HEK293 (cell line): ENCODE results near the gene SRL.

Source experiments
- CTCF ChIA-PET: fragments of 350-600 bp; formaldehyde crosslinking; extraction: SDS; loops from one replicate; lab custom pipeline; 2021; ENCODE audit warnings: antibody characterized with exemption; lab: Yijun Ruan, JAX
- POLR2A ChIA-PET: fragments of 300-600 bp; formaldehyde crosslinking; extraction: SDS; loops from one replicate; lab custom pipeline; 2020; ENCODE audit warnings: antibody characterized with exemption, inconsistent platforms; lab: Yijun Ruan, JAX
- H3K27ac ChIP-seq: fragments of 200-500 bp; sonication (Bioruptor generic); 2 replicates; pipeline ENCODE4 v1.5.1; 2014; ENCODE audit warnings: low read depth, low read length, control low read depth, inconsistent platforms; ENCODE audit errors: extremely low read depth
- H3K36me3 ChIP-seq, 2 experiments: fragments of 200-500 bp in 1 of 2; sonication (Bioruptor generic) in 1 of 2; 1 replicate in 1 of 2; 2 replicates in 1 of 2; pipeline ENCODE4 v1.5.1; 2014 to 2017; ENCODE audit warnings: inconsistent platforms in 2 of 2, low read length in 2 of 2; ENCODE audit not compliant: control insufficient read depth in 2 of 2, insufficient read depth in 1 of 2
- H3K4me1 ChIP-seq: fragments of 200-500 bp; sonication (Bioruptor generic); 2 replicates; pipeline ENCODE4 v1.5.1; 2014; ENCODE audit warnings: mild to moderate bottlenecking, low read length, inconsistent platforms; ENCODE audit not compliant: control insufficient read depth, insufficient read depth
- H3K4me3 ChIP-seq: 2 replicates; pipeline ENCODE4 v1.5.1; 2011; ENCODE audit warnings: low read depth, mild to moderate bottlenecking, control low read depth, low read length, moderate library complexity
- H3K9me3 ChIP-seq: fragments of 200-500 bp; sonication (Bioruptor generic); 2 replicates; pipeline ENCODE4 v1.5.1; 2014; ENCODE audit warnings: low read depth, low read length, inconsistent platforms; ENCODE audit not compliant: control insufficient read depth, insufficient read depth
- EGR2 ChIP-seq: fragments of 450-650 bp; formaldehyde crosslinking; IDR thresholded peaks from 2 replicates; pipeline ENCODE4 v1.5.1; 2016; ENCODE audit warnings: low read depth, missing biosample characterization, missing genetic modification characterization
- FEZF1 ChIP-seq: fragments of 450-650 bp; formaldehyde crosslinking; IDR thresholded peaks from 2 replicates; pipeline ENCODE4 v1.5.1; 2016; ENCODE audit warnings: missing biosample characterization, missing genetic modification characterization
- SP3 ChIP-seq: fragments of 450-650 bp; formaldehyde crosslinking; IDR thresholded peaks from 2 replicates; pipeline ENCODE4 v1.5.1; 2016; ENCODE audit warnings: missing biosample characterization, missing genetic modification characterization
- ZBTB17 ChIP-seq: fragments of 450-650 bp; formaldehyde crosslinking; IDR thresholded peaks from 2 replicates; pipeline ENCODE4 v1.5.1; 2016; ENCODE audit warnings: missing biosample characterization, missing genetic modification characterization
- ZBTB21 ChIP-seq: fragments of 450-650 bp; formaldehyde crosslinking; IDR thresholded peaks from 2 replicates; pipeline ENCODE4 v1.5.1; 2017; ENCODE audit warnings: missing biosample characterization, missing genetic modification characterization
- ZBTB8A ChIP-seq: fragments of 450-650 bp; formaldehyde crosslinking; IDR thresholded peaks from 2 replicates; pipeline ENCODE4 v1.5.1; 2016; ENCODE audit warnings: missing biosample characterization, missing genetic modification characterization
- ZFHX2 ChIP-seq: fragments of 450-650 bp; formaldehyde crosslinking; conservative IDR thresholded peaks from 2 replicates; pipeline ENCODE4 v1.5.1; 2016; ENCODE audit warnings: missing biosample characterization, missing genetic modification characterization
- ZNF132 ChIP-seq: fragments of 450-650 bp; formaldehyde crosslinking; IDR thresholded peaks from 2 replicates; pipeline ENCODE4 v1.5.1; 2017; ENCODE audit warnings: missing biosample characterization, missing genetic modification characterization, borderline replicate concordance
- ZNF16 ChIP-seq: fragments of 450-650 bp; formaldehyde crosslinking; IDR thresholded peaks from 2 replicates; pipeline ENCODE4 v1.5.1; 2016; ENCODE audit warnings: low read depth, missing biosample characterization, missing genetic modification characterization
- ZNF174 ChIP-seq: fragments of 450-650 bp; formaldehyde crosslinking; IDR thresholded peaks from 2 replicates; pipeline ENCODE4 v1.5.0; 2017; ENCODE audit warnings: missing biosample characterization, mild to moderate bottlenecking, missing genetic modification characterization
- ZNF23 ChIP-seq: fragments of 450-650 bp; formaldehyde crosslinking; IDR thresholded peaks from 2 replicates; pipeline ENCODE4 v1.5.1; 2016; ENCODE audit warnings: missing biosample characterization, missing genetic modification characterization, borderline replicate concordance
- ZNF274 ChIP-seq, 2 experiments: fragments of 200-500 bp in 1 of 2; fragments of 450-650 bp in 1 of 2; sonication (Bioruptor generic) in 1 of 2; formaldehyde crosslinking in 1 of 2; IDR thresholded peaks; 2 replicates each; pipeline versions ENCODE4 v1.5.1 to v1.6.1; 2014 to 2016; ENCODE audit warnings: borderline replicate concordance in 1 of 2, inconsistent platforms in 1 of 2, low read length in 1 of 2, missing biosample characterization in 1 of 2, missing genetic modification characterization in 1 of 2
- ZNF292 ChIP-seq: fragments of 450-650 bp; formaldehyde crosslinking; IDR thresholded peaks from 2 replicates; pipeline ENCODE4 v1.5.1; 2016; ENCODE audit warnings: low read depth, missing biosample characterization, missing genetic modification characterization, borderline replicate concordance
- ZNF341 ChIP-seq: fragments of 450-650 bp; formaldehyde crosslinking; IDR thresholded peaks from 2 replicates; pipeline ENCODE4; 2016; ENCODE audit warnings: low read depth, missing biosample characterization, missing genetic modification characterization
- ZNF404 ChIP-seq: fragments of 450-650 bp; formaldehyde crosslinking; IDR thresholded peaks from 2 replicates; pipeline ENCODE4 v1.5.1; 2017; ENCODE audit warnings: missing biosample characterization, missing genetic modification characterization
- ZNF423 ChIP-seq: fragments of 450-650 bp; formaldehyde crosslinking; IDR thresholded peaks from 2 replicates; pipeline ENCODE4 v1.5.1; 2016; ENCODE audit warnings: missing biosample characterization, missing genetic modification characterization
- ZNF473 ChIP-seq: fragments of 450-650 bp; formaldehyde crosslinking; IDR thresholded peaks from 2 replicates; pipeline ENCODE4 v1.5.1; 2017; ENCODE audit warnings: missing biosample characterization, missing genetic modification characterization
- ZNF529 ChIP-seq: fragments of 450-650 bp; formaldehyde crosslinking; IDR thresholded peaks from 2 replicates; pipeline ENCODE4 v1.5.1; 2017; ENCODE audit warnings: missing genetic modification characterization, missing biosample characterization; ENCODE audit not compliant: insufficient replicate concordance
- ZNF548 ChIP-seq: fragments of 450-650 bp; formaldehyde crosslinking; IDR thresholded peaks from 2 replicates; pipeline ENCODE4 v1.5.1; 2016; ENCODE audit warnings: missing biosample characterization, missing genetic modification characterization
- ZNF549 ChIP-seq: fragments of 450-650 bp; IDR thresholded peaks from 2 replicates; pipeline ENCODE4 v1.5.1; 2018; ENCODE audit warnings: missing biosample characterization, missing genetic modification characterization, mild to moderate bottlenecking, inconsistent platforms, moderate library complexity
- ZNF621 ChIP-seq: fragments of 450-650 bp; formaldehyde crosslinking; IDR thresholded peaks from 2 replicates; pipeline ENCODE4 v1.5.1; 2017; ENCODE audit warnings: missing biosample characterization, missing genetic modification characterization
- ZNF626 ChIP-seq: fragments of 450-650 bp; sonication (Bioruptor Pico); formaldehyde crosslinking; IDR thresholded peaks from 2 replicates; pipeline ENCODE4 v1.5.1; 2018; ENCODE audit warnings: missing biosample characterization, missing genetic modification characterization, inconsistent platforms
- ZNF76 ChIP-seq: fragments of 450-650 bp; formaldehyde crosslinking; IDR thresholded peaks from 2 replicates; pipeline ENCODE4; 2016; ENCODE audit warnings: low read depth, missing biosample characterization, missing genetic modification characterization, borderline replicate concordance
- ZNF776 ChIP-seq: fragments of 450-650 bp; formaldehyde crosslinking; IDR thresholded peaks from 2 replicates; pipeline ENCODE4 v1.5.0; 2017; ENCODE audit warnings: missing biosample characterization, missing genetic modification characterization, borderline replicate concordance
- TF ChIP-seq, protein P1 (sequence below): fragments of 450-650 bp; formaldehyde crosslinking; IDR thresholded peaks from 2 replicates; pipeline ENCODE4 v1.5.1; 2016; ENCODE audit warnings: missing biosample characterization, missing genetic modification characterization
- TF ChIP-seq, protein P2 (sequence below): fragments of 450-650 bp; formaldehyde crosslinking; IDR thresholded peaks from 2 replicates; pipeline ENCODE4 v1.5.1; 2017; ENCODE audit warnings: missing biosample characterization, missing genetic modification characterization
- TF ChIP-seq, protein P3 (sequence below): fragments of 450-650 bp; formaldehyde crosslinking; IDR thresholded peaks from 2 replicates; pipeline ENCODE4; 2016; ENCODE audit warnings: missing biosample characterization, missing genetic modification characterization
- TF ChIP-seq, protein P4 (sequence below): fragments of 450-650 bp; formaldehyde crosslinking; IDR thresholded peaks from 2 replicates; pipeline ENCODE4 v1.5.1; 2016; ENCODE audit warnings: missing biosample characterization, missing genetic modification characterization

SRL gene

DNA sequence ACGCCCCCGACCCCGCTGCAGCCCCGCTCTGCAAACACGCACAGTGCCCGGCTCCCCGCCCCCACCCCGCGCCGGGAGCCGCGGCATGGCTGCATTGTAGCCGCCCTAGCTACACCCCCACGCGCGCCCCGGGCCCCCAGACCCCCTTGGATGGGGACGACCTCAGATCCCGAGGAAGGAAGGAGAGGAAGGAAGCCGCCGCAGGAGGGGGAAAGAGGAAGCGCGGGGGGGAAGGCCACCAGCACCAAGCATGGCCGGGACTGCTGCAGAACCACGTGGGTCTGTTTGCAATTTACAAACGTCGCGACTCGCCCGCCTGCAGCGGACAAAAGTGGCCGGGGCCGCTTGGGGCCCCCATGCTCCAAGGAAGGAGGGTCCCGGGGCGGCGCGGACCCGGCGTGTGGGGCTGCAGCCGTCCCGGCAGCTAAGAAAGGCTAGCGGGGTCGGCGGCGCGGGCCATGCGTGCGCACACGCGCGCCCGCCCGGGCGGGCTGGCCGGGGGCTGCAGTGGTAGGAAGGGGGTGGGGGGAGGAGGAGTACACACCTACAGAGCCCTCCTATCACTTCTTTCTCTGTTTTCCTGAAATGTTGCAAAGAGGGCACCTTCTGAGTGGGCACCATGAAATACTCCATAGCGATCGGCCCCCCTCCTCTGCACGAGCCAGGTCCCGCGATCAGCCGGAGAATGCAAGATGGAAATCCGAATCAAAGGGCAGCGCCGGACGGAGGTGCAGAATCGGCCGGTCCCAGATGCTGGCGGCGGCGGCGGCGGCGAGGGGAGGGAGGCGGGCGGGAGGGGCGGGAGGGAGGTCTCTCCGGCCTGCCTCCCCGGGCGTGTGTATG lies 30.5 kb upstream of the SRL start (continued):
- TF ChIP-seq, protein P1, sequence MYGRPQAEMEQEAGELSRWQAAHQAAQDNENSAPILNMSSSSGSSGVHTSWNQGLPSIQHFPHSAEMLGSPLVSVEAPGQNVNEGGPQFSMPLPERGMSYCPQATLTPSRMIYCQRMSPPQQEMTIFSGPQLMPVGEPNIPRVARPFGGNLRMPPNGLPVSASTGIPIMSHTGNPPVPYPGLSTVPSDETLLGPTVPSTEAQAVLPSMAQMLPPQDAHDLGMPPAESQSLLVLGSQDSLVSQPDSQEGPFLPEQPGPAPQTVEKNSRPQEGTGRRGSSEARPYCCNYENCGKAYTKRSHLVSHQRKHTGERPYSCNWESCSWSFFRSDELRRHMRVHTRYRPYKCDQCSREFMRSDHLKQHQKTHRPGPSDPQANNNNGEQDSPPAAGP (tag by site-specific recombination), result no peak
- no peak for TF ChIP-seq ZNF549 (tag by site-specific recombination)
- TF ChIP-seq ZNF292, result no peak
- TF ChIP-seq, protein P2, sequence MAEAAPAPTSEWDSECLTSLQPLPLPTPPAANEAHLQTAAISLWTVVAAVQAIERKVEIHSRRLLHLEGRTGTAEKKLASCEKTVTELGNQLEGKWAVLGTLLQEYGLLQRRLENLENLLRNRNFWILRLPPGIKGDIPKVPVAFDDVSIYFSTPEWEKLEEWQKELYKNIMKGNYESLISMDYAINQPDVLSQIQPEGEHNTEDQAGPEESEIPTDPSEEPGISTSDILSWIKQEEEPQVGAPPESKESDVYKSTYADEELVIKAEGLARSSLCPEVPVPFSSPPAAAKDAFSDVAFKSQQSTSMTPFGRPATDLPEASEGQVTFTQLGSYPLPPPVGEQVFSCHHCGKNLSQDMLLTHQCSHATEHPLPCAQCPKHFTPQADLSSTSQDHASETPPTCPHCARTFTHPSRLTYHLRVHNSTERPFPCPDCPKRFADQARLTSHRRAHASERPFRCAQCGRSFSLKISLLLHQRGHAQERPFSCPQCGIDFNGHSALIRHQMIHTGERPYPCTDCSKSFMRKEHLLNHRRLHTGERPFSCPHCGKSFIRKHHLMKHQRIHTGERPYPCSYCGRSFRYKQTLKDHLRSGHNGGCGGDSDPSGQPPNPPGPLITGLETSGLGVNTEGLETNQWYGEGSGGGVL (tag by site-specific recombination), result peak; percentile 87
- no peak for TF ChIP-seq ZNF548
- no peak for TF ChIP-seq ZNF174 (tag by site-specific recombination)
- no peak for TF ChIP-seq ZNF274 (IDR thresholded peaks at IDR 0.05; ENCODE audit: low read length)
- no peak for TF ChIP-seq ZNF274 (tag by site-specific recombination; IDR thresholded peaks at IDR 0.05; ENCODE audit: borderline replicate concordance)
- TF ChIP-seq SP3 (tag by site-specific recombination), result peak; percentile 41; the same call in 1 of the 2 replicates
- no peak for TF ChIP-seq ZNF132 (tag by site-specific recombination)
- no peak for TF ChIP-seq ZNF776 (tag by site-specific recombination)
- TF ChIP-seq ZNF404 (tag by site-specific recombination), result no peak
- TF ChIP-seq ZFHX2 (tag by site-specific recombination), result peak; percentile 53; the same call in 1 of the 2 replicates
- TF ChIP-seq ZBTB8A (tag by site-specific recombination), result peak; percentile 57; the same call in 1 of the 2 replicates
- TF ChIP-seq ZNF76, result no peak
- no peak for TF ChIP-seq ZNF16 (tag by site-specific recombination)
- peak; percentile 61 for TF ChIP-seq ZNF341 (tag by site-specific recombination)
- no peak for TF ChIP-seq ZNF529 (tag by site-specific recombination)

DNA sequence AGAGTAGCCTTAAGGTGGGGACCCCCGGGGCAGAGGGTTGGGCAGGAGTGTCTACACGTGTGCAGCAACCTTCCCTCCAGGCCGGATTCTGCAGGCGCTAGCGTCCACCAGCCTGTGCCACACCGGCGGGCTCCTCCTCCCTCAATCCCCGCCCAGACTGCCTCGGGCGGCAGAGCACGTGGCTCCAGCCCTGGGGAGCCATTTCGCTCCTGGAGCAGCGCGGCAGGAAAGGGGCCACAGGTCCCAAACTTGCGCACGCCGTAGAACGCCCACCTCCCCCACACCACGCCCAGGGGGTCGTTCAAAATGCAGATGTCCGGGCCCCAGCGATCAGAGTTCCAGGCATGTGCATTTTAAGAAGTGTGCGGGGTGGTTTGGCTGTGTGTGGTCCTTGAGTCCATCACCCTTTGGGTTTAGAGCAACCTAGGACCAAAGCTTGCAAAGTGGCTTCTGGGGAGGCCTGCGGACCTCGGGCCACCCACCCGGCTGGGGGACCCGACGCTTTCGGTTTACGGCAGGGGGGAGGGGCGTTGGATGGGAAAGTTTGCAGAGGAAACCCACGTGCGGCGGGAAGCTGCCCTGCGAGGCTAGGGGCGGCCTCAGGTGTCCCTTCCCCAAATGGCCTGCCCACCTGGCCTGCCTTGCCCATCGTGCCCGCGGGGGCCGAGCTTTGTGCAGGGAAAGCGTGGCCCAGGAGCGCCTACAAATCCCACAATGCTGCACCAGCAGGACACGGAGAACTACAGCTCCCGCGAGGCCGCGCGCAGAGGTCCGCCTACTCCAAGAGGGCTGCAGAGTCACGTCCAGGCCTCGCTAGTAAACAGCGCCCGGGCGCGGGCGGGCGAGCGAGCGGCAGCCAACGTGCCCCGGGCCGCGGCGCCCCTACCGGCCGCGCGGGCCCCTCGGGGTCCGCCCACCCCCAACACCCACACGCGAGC lies 29.6 kb upstream of the SRL start:
- Histone ChIP-seq H3K36me3 (peaks cover 0 to 3% of the 10 kb centered on the region in 2 experiments; a peak in 2 of 3 replicates), H3K9me3 (no peaks in the 10 kb centered on the region), H3K4me1 (peaks cover 6% of the 10 kb centered on the region), H3K27ac (peak overlapping the region; percentile 97), H3K4me3 (peak overlapping the region; percentile 57)
- POLR2A ChIA-PET, result interaction anchor here (0.6 to 4.4 kb wide), 14 partner anchors 9 to 312 kb away, joined by 3 to 45 read pairs (median 3); no protein-coding TSS in a partner anchor
- CTCF ChIA-PET, result interaction anchor here (0.7 to 4.6 kb wide), 9 partner anchors 10 to 1292 kb away, joined by 3 to 32 read pairs (median 5); no protein-coding TSS in a partner anchor
- TF ChIP-seq ZNF626 (tag by site-specific recombination) (no peak), ZBTB17 (tag by site-specific recombination) (peak; percentile 81), ZNF423 (tag by site-specific recombination) (peak; percentile 95), ZNF23 (tag by site-specific recombination) (no peak), ZNF621 (no peak), ZBTB21 (0 out of 2 replicates have a peak, but pooled peaks have one; percentile 38), ZNF16 (tag by site-specific recombination) (peak; percentile 52; the same call in 1 of the 2 replicates), ZNF473 (tag by site-specific recombination) (no peak), EGR2 (tag by site-specific recombination) (peak; percentile 76), FEZF1 (tag by site-specific recombination) (peak; percentile 68)
- TF ChIP-seq, protein P3, sequence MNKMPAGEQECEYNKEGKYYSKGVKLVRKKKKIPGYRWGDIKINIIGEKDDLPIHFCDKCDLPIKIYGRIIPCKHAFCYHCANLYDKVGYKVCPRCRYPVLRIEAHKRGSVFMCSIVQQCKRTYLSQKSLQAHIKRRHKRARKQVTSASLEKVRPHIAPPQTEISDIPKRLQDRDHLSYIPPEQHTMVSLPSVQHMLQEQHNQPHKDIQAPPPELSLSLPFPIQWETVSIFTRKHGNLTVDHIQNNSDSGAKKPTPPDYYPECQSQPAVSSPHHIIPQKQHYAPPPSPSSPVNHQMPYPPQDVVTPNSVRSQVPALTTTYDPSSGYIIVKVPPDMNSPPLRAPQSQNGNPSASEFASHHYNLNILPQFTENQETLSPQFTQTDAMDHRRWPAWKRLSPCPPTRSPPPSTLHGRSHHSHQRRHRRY (tag by site-specific recombination), result peak; percentile 50; the same call in 1 of the 2 replicates
- TF ChIP-seq, protein P4, sequence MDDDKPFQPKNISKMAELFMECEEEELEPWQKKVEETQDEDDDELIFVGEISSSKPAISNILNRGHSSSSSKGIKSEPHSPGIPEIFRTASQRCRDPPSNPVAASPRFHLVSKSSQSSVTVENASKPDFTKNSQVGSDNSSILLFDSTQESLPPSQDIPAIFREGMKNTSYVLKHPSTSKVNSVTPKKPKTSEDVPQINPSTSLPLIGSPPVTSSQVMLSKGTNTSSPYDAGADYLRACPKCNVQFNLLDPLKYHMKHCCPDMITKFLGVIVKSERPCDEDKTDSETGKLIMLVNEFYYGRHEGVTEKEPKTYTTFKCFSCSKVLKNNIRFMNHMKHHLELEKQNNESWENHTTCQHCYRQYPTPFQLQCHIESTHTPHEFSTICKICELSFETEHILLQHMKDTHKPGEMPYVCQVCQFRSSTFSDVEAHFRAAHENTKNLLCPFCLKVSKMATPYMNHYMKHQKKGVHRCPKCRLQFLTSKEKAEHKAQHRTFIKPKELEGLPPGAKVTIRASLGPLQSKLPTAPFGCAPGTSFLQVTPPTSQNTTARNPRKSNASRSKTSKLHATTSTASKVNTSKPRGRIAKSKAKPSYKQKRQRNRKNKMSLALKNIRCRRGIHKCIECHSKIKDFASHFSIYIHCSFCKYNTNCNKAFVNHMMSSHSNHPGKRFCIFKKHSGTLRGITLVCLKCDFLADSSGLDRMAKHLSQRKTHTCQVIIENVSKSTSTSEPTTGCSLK, result no peak
